CD14-positive monocyte (primary cell): Measurements from ENCODE around the gene PAPPA2. TPM values are rescaled to one million over a fixed set of nuclear protein-coding genes. Genes with fewer than 3 reads are reported as not detected.

Experiments
- DNase-seq, 3 donors: peaks; one replicate each; pipeline ENCODE4 v3.0.0-alpha.2; 2011 to 2022
- H2AFZ ChIP-seq: 2 replicates; pipeline ENCODE4 v1.6.0; 2012; ENCODE audit warnings: mild to moderate bottlenecking, low read depth, low read length, inconsistent platforms; ENCODE audit not compliant: insufficient read depth, poor library complexity, severe bottlenecking
- H3K27ac ChIP-seq, 2 donors: 1 replicate in 1 of 2; 2 replicates in 1 of 2; pipeline ENCODE4 v1.5.1; 2012 to 2013; ENCODE audit warnings: low read length in 2 of 2, control low read depth in 1 of 2, inconsistent platforms in 1 of 2, low read depth in 1 of 2, mild to moderate bottlenecking in 1 of 2
- H3K27me3 ChIP-seq, 2 donors: one replicate each; pipeline versions ENCODE4 v1.6.0 to v1.6.1; 2011 to 2013; ENCODE audit warnings: low read length in 2 of 2; ENCODE audit not compliant: control insufficient read depth in 2 of 2, insufficient read depth in 2 of 2
- H3K36me3 ChIP-seq, 2 donors: replicated peaks in 1 of 2; 1 replicate in 1 of 2; 2 replicates in 1 of 2; pipeline versions ENCODE4 v1.5.1 to v1.6.1; 2012 to 2013; ENCODE audit warnings: low read length in 2 of 2, control low read depth in 1 of 2, inconsistent platforms in 1 of 2, mild to moderate bottlenecking in 1 of 2; ENCODE audit not compliant: insufficient read depth in 2 of 2, control insufficient read depth in 1 of 2
- H3K4me1 ChIP-seq, 2 donors: 1 replicate in 1 of 2; 2 replicates in 1 of 2; pipeline versions ENCODE4 v1.5.1 to v1.6.1; 2012 to 2013; ENCODE audit warnings: low read length in 2 of 2, control low read depth in 1 of 2, inconsistent platforms in 1 of 2, mild to moderate bottlenecking in 1 of 2, moderate library complexity in 1 of 2; ENCODE audit not compliant: insufficient read depth in 2 of 2, control insufficient read depth in 1 of 2
- H3K4me2 ChIP-seq: replicated peaks from 2 replicates; pipeline ENCODE3; 2012; ENCODE audit warnings: low read length, moderate library complexity, mild to moderate bottlenecking; ENCODE audit not compliant: poor library complexity, severe bottlenecking; ENCODE audit errors: extremely low read depth
- H3K4me3 ChIP-seq, 3 experiments: fragments of 200-600 bp in 1 of 3; sonication (generic) in 1 of 3; replicated peaks in 1 of 3; 1 replicate in 2 of 3; 2 replicates in 1 of 3; pipeline ENCODE4 v1.5.1; 2011 to 2013; ENCODE audit warnings: low read length in 3 of 3, mild to moderate bottlenecking in 3 of 3, control low read depth in 2 of 3, low read depth in 2 of 3, inconsistent platforms in 1 of 3, moderate library complexity in 1 of 3
- H3K79me2 ChIP-seq: 2 replicates; pipeline ENCODE4 v1.6.0; 2012; ENCODE audit warnings: mild to moderate bottlenecking, control low read depth, inconsistent platforms, low read length, moderate library complexity; ENCODE audit not compliant: insufficient read depth
- H3K9ac ChIP-seq: 2 replicates; pipeline ENCODE4 v1.6.0; 2017; ENCODE audit warnings: low read length, mild to moderate bottlenecking; ENCODE audit not compliant: insufficient read depth, poor library complexity, severe bottlenecking
- H3K9me3 ChIP-seq, 2 donors: replicated peaks in 1 of 2; 1 replicate in 1 of 2; 2 replicates in 1 of 2; pipeline versions ENCODE4 v1.5.1 to v1.6.1; 2012 to 2013; ENCODE audit warnings: low read length in 2 of 2, control low read depth in 1 of 2; ENCODE audit not compliant: control insufficient read depth in 1 of 2, insufficient read depth in 1 of 2
- H4K20me1 ChIP-seq: 2 replicates; pipeline ENCODE4 v1.6.0; 2012; ENCODE audit warnings: mild to moderate bottlenecking, low read length, control low read depth, moderate library complexity; ENCODE audit not compliant: insufficient read depth
- H3K27ac Mint-ChIP-seq, 7 donors: one replicate each; pipeline ENCODE4 v1.8.0; 2020; ENCODE audit warnings: mild to moderate bottlenecking in 7 of 7, mixed read lengths in 7 of 7, moderate library complexity in 6 of 7, inconsistent platforms in 2 of 7
- H3K27me3 Mint-ChIP-seq, 3 donors: one replicate each; pipeline ENCODE4 v1.8.0; 2021 to 2022; ENCODE audit warnings: low read depth in 3 of 3, mild to moderate bottlenecking in 3 of 3, mixed read lengths in 3 of 3, moderate library complexity in 3 of 3, inconsistent platforms in 1 of 3
- H3K36me3 Mint-ChIP-seq, 2 donors: one replicate each; pipeline ENCODE4 v1.8.0; 2020; ENCODE audit warnings: mixed read lengths in 2 of 2, inconsistent platforms in 1 of 2, mild to moderate bottlenecking in 1 of 2
- H3K4me1 Mint-ChIP-seq: one replicate; pipeline ENCODE4 v1.8.0; 2020; ENCODE audit warnings: mild to moderate bottlenecking, mixed read lengths
- H3K4me3 Mint-ChIP-seq, 2 donors: one replicate each; pipeline ENCODE4 v1.8.0; 2020; ENCODE audit warnings: mild to moderate bottlenecking in 2 of 2, mixed read lengths in 2 of 2, moderate library complexity in 1 of 2
- H3K9me3 Mint-ChIP-seq, 7 donors: one replicate each; pipeline ENCODE4 v1.8.0; 2020 to 2022; ENCODE audit warnings: mixed read lengths in 7 of 7, mild to moderate bottlenecking in 6 of 7, moderate library complexity in 6 of 7, inconsistent platforms in 2 of 7
- CTCF ChIP-seq: fragments of 200-600 bp; IDR thresholded peaks from one replicate; pipeline ENCODE4 v1.8.0; 2022; ENCODE audit warnings: antibody characterized with exemption, mild to moderate bottlenecking
- WGBS: methylation state at CpG from one replicate; pipeline ENCODE4 v1.1.5; 2013; ENCODE audit warnings: missing lambda C conversion rate; ENCODE audit not compliant: insufficient coverage; 5-methylcytosine and 5-hydroxymethylcytosine counted together
- intact Hi-C, 2 donors: fragments of 100-400 bp; cut with micrococcal nuclease; formaldehyde crosslinking; loops; one replicate each; pipeline versions ENCODE4 v1.15.0 to v1.15.1; 2023
- polyA plus RNA-seq, 3 donors: library from polyadenylated mRNA; depleted of rRNA in 1 of 3; unstranded in 2 of 3; stranded (reverse) in 1 of 3; fragments of 300-500 nt in 2 of 3; fragments of >200 nt in 1 of 3; fragmentation: Illumina TruSeq in 2 of 3; gene quantifications; 1 replicate in 2 of 3; 2 replicates in 1 of 3; pipeline ENCODE4 v1.2.3, GENCODE V29; 2012 to 2021

The PAPPA2 gene
- polyA plus RNA-seq, 3 donors = not detected

GRCh38 chr1:176790786-176791185, 327.8 kb downstream of the PAPPA2 start:
- no peaks in the 10 kb centered on the region for H3K79me2 ChIP-seq
- H3K27ac ChIP-seq = no peak overlapping the region
- H2AFZ ChIP-seq = no peak overlapping the region
- no peaks in the 10 kb centered on the region for H3K36me3 Mint-ChIP-seq
- no peaks in the 10 kb centered on the region for H3K9me3 ChIP-seq
- peaks cover 0 to 2% (median 0%) of the 10 kb centered on the region in 3 donors for H3K27me3 Mint-ChIP-seq
- H3K9me3 Mint-ChIP-seq = peaks cover 0 to 6% (median 2%) of the 10 kb centered on the region in 7 donors
- H3K4me3 ChIP-seq = no peak overlapping the region
- H3K9ac ChIP-seq = no peak overlapping the region
- WGBS = no CpG with 5 or more reads among the region's 3 CpGs
- no peak overlapping the region for H3K4me3 Mint-ChIP-seq
- no peaks in the 10 kb centered on the region for H3K27me3 ChIP-seq
- no peaks in the 10 kb centered on the region for H3K36me3 ChIP-seq
- H3K4me1 ChIP-seq = no peaks in the 10 kb centered on the region
- no peaks in the 10 kb centered on the region for H3K4me1 Mint-ChIP-seq
- H4K20me1 ChIP-seq = no peaks in the 10 kb centered on the region
- no peak overlapping the region for H3K27ac Mint-ChIP-seq
- no peak for DNase-seq
- intact Hi-C loops = no loop called here
- no peak overlapping the region for H3K4me2 ChIP-seq
- no peak for TF ChIP-seq CTCF

- H3K27me3 ChIP-seq = no peaks in the 10 kb centered on the region
- no CpG with 5 or more reads among the region's 3 CpGs for WGBS
- no peak for DNase-seq
- intact Hi-C loops = no loop called here
- H3K4me2 ChIP-seq = no peak overlapping the region
- Mint-ChIP-seq H3K36me3 (no peaks in the 10 kb centered on the region), H3K9me3 (peaks cover 0 to 6% (median 2%) of the 10 kb centered on the region in 7 donors), H3K27ac (no peak overlapping the region), H3K4me1 (no peaks in the 10 kb centered on the region), H3K27me3 (peaks cover 0 to 6% (median 1%) of the 10 kb centered on the region in 3 donors), H3K4me3 (no peak overlapping the region)
- H3K9ac ChIP-seq = no peak overlapping the region
- no peak overlapping the region for H2AFZ ChIP-seq
- H3K27ac ChIP-seq = no peak overlapping the region
- TF ChIP-seq CTCF = no peak
- H3K36me3 ChIP-seq = no peaks in the 10 kb centered on the region
- no peaks in the 10 kb centered on the region for H3K9me3 ChIP-seq
- no peak overlapping the region for H3K4me3 ChIP-seq
- no peaks in the 10 kb centered on the region for H3K79me2 ChIP-seq
- H4K20me1 ChIP-seq = no peaks in the 10 kb centered on the region
- no peaks in the 10 kb centered on the region for H3K4me1 ChIP-seq
These were observed 328.9 kb downstream of the PAPPA2 start for GRCh38 chr1:176791906-176792305.
